Mammary epithelial cell (primary cell): ENCODE data around the gene C3orf18.

Experiments used
- EZH2 ChIP-seq: IDR thresholded peaks from 2 replicates; pipeline ENCODE4 v1.6.1; 2012; ENCODE audit warnings: low read length, inconsistent platforms, borderline replicate concordance
- TF ChIP-seq, protein P1 (sequence below), 2 donors: IDR thresholded peaks in 1 of 2; conservative IDR thresholded peaks in 1 of 2; 2 replicates each; pipeline ENCODE4 v1.5.1; 2011 to 2012; ENCODE audit warnings: inconsistent platforms in 2 of 2, low read length in 2 of 2, mild to moderate bottlenecking in 2 of 2, control low read depth in 1 of 2, low read depth in 1 of 2; ENCODE audit not compliant: insufficient read depth in 1 of 2; ENCODE audit errors: extremely low read depth in 1 of 2

DNA sequence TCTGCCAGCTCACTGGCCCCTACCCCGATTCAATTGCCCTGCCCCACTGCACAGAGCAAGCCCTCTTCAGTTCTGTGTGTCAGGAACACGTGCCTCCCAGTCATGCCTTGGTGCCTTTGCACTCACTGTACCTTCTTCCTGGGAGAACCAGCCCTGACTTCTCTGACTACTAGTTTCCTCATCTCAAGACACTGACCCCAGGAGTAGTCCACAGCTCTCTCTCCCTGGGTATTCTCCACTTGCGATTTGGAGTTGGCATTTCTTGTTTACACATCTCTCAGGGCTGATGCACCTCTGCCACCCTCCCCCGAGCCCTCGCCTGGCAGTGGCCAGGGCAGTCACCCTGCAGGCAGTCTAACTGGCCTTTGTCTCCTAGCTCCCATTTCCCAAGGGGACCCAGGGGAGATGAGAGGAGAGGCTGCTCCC, 38.4 kb upstream of the C3orf18 start:
- TF ChIP-seq, protein P1, sequence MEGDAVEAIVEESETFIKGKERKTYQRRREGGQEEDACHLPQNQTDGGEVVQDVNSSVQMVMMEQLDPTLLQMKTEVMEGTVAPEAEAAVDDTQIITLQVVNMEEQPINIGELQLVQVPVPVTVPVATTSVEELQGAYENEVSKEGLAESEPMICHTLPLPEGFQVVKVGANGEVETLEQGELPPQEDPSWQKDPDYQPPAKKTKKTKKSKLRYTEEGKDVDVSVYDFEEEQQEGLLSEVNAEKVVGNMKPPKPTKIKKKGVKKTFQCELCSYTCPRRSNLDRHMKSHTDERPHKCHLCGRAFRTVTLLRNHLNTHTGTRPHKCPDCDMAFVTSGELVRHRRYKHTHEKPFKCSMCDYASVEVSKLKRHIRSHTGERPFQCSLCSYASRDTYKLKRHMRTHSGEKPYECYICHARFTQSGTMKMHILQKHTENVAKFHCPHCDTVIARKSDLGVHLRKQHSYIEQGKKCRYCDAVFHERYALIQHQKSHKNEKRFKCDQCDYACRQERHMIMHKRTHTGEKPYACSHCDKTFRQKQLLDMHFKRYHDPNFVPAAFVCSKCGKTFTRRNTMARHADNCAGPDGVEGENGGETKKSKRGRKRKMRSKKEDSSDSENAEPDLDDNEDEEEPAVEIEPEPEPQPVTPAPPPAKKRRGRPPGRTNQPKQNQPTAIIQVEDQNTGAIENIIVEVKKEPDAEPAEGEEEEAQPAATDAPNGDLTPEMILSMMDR (conservative IDR thresholded peaks at IDR 0.05 in 1 of 2, IDR thresholded peaks at IDR 0.05 in 1 of 2; ENCODE audit: extremely low read depth in 1 of 2, insufficient read depth in 1 of 2, low read depth in 1 of 2, low read length in 2 of 2), result no peak
- TF ChIP-seq EZH2, result no peak
